Measurements from ENCODE around the gene KCNQ1.

GRCh38 chr11:2512431-2513407, 67.9 kb downstream of the KCNQ1 start:
- no peak for TF ChIP-seq CTCF (IDR thresholded peaks at IDR 0.05)
- no peak for TF ChIP-seq POLR2AphosphoS5 (IDR thresholded peaks at IDR 0.05)
- TF ChIP-seq EP300 (IDR thresholded peaks at IDR 0.05), result no peak
